Endodermal cell (in vitro differentiated cells): Measurements from ENCODE around the gene COA3. TPM values are rescaled to one million over a fixed set of nuclear protein-coding genes. Genes with fewer than 3 reads are reported as not detected.

Experiments
- DNase-seq: peaks from one replicate; pipeline ENCODE4 v3.0.0-alpha.2; 2017
- H3K27ac ChIP-seq: 2 replicates; pipeline ENCODE4 v1.5.1; 2013; ENCODE audit warnings: mild to moderate bottlenecking, low read depth, low read length, moderate library complexity
- H3K27me3 ChIP-seq: 2 replicates; pipeline ENCODE4 v1.6.1; 2013; ENCODE audit warnings: mild to moderate bottlenecking, low read length, moderate library complexity; ENCODE audit not compliant: insufficient read depth, control insufficient read depth, poor library complexity, severe bottlenecking
- H3K36me3 ChIP-seq: 2 replicates; pipeline ENCODE4 v1.7.0; 2013; ENCODE audit warnings: mild to moderate bottlenecking, low read length, moderate library complexity; ENCODE audit not compliant: control insufficient read depth, insufficient read depth
- H3K4me1 ChIP-seq: one replicate; pipeline ENCODE4 v1.7.0; 2013; ENCODE audit warnings: low read length; ENCODE audit not compliant: control insufficient read depth, insufficient read depth
- H3K4me3 ChIP-seq: 2 replicates; pipeline ENCODE4 v1.5.1; 2013; ENCODE audit warnings: mild to moderate bottlenecking, low read length, moderate library complexity
- H3K9ac ChIP-seq: 2 replicates; pipeline ENCODE4 v1.6.1; 2013; ENCODE audit warnings: mild to moderate bottlenecking, low read length, moderate library complexity; ENCODE audit not compliant: poor library complexity, severe bottlenecking; ENCODE audit errors: extremely low read depth
- H3K9me3 ChIP-seq: 2 replicates; pipeline ENCODE4 v1.6.1; 2013; ENCODE audit warnings: mild to moderate bottlenecking, low read length, moderate library complexity; ENCODE audit not compliant: control insufficient read depth
- H3K27ac Mint-ChIP-seq: 2 replicates; pipeline ENCODE4 v1.8.0; 2020; ENCODE audit warnings: mixed read lengths
- H3K27me3 Mint-ChIP-seq: 2 replicates; pipeline ENCODE4 v1.8.0; 2021; ENCODE audit warnings: mild to moderate bottlenecking, mixed read lengths; ENCODE audit not compliant: insufficient read depth
- H3K36me3 Mint-ChIP-seq: 2 replicates; pipeline ENCODE4 v1.8.0; 2020; ENCODE audit warnings: low read depth, mixed read lengths
- H3K4me1 Mint-ChIP-seq: 2 replicates; pipeline ENCODE4 v1.8.0; 2020; ENCODE audit warnings: mixed read lengths
- H3K4me3 Mint-ChIP-seq: 2 replicates; pipeline ENCODE4 v1.8.0; 2020; ENCODE audit warnings: mild to moderate bottlenecking, moderate library complexity, mixed read lengths
- H3K9me3 Mint-ChIP-seq: 2 replicates; pipeline ENCODE4 v1.8.0; 2020; ENCODE audit warnings: mild to moderate bottlenecking, mixed read lengths
- WGBS, 2 experiments: methylation state at CpG; one replicate each; pipeline versions ENCODE4 v1.1.5 to v1.1.7; 2013; ENCODE audit warnings: missing lambda C conversion rate in 2 of 2, mixed read lengths in 1 of 2; ENCODE audit not compliant: insufficient coverage in 1 of 2, insufficient read length in 1 of 2; 5-methylcytosine and 5-hydroxymethylcytosine counted together
- total RNA-seq, 2 donors: library from RNA; stranded (reverse); fragmentation: NEBNext Ultra II Directional in 1 of 2; extraction: Animal tissue kit (Norgen Biotek cat#: 25700) in 1 of 2; gene quantifications; 2 replicates in 1 of 2; 3 replicates in 1 of 2; pipeline ENCODE4 v1.2.1, GENCODE V29; 2021
- TF ChIP-seq, protein P1 (sequence below): fragments of 200-600 bp; sonication (generic); conservative IDR thresholded peaks from 2 replicates; pipeline ENCODE4 v1.5.0; 2021; ENCODE audit warnings: antibody characterized with exemption, mild to moderate bottlenecking

COA3 gene
- total RNA-seq, 2 donors from 2014 or later, result 64.6 to 67.8 TPM

GRCh38 chr17:42767512-42767911 lies 31.0 kb downstream of the COA3 start:
- no peaks in the 10 kb centered on the region for H3K9me3 Mint-ChIP-seq
- TF ChIP-seq, protein P1, sequence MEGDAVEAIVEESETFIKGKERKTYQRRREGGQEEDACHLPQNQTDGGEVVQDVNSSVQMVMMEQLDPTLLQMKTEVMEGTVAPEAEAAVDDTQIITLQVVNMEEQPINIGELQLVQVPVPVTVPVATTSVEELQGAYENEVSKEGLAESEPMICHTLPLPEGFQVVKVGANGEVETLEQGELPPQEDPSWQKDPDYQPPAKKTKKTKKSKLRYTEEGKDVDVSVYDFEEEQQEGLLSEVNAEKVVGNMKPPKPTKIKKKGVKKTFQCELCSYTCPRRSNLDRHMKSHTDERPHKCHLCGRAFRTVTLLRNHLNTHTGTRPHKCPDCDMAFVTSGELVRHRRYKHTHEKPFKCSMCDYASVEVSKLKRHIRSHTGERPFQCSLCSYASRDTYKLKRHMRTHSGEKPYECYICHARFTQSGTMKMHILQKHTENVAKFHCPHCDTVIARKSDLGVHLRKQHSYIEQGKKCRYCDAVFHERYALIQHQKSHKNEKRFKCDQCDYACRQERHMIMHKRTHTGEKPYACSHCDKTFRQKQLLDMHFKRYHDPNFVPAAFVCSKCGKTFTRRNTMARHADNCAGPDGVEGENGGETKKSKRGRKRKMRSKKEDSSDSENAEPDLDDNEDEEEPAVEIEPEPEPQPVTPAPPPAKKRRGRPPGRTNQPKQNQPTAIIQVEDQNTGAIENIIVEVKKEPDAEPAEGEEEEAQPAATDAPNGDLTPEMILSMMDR, result no peak
- peaks cover 21% of the 10 kb centered on the region for H3K27me3 Mint-ChIP-seq
- Histone ChIP-seq H3K36me3 (no peaks in the 10 kb centered on the region), H3K27me3 (peaks cover 13% of the 10 kb centered on the region), H3K9me3 (no peaks in the 10 kb centered on the region), H3K4me1 (peaks cover 4% of the 10 kb centered on the region), H3K4me3 (no peak overlapping the region), H3K9ac (no peak overlapping the region), H3K27ac (no peak overlapping the region)
- H3K4me3 Mint-ChIP-seq, result no peak overlapping the region
- H3K36me3 Mint-ChIP-seq, result no peaks in the 10 kb centered on the region
- DNase-seq, result no peak
- H3K4me1 Mint-ChIP-seq, result peaks cover 7% of the 10 kb centered on the region
- no peak overlapping the region for H3K27ac Mint-ChIP-seq

DNA sequence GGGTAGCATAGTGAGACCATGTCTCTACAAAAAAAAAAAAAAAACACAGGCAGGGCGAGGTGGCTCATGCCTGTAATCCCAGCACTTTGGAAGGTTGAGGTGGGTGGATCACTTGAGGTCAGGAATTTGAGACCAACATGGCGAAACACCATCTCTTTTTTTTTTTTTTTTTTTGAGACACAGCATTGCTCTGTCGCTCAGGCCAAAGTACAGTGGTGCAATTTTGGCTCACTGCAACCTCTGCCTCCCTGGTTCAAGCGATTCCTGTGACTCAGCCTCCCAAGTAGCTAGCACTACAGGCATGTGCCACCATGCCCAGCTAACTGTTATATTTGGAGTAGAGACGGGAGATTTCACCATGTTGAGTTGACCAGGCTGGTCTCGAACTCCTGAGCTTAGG lies 32.4 kb downstream of the COA3 start:
- DNase-seq, result no peak
- no peak overlapping the region for H3K4me3 ChIP-seq
- Mint-ChIP-seq H3K36me3 (no peaks in the 10 kb centered on the region), H3K9me3 (no peaks in the 10 kb centered on the region), H3K27ac (no peak overlapping the region), H3K4me3 (no peak overlapping the region), H3K4me1 (peaks cover 7% of the 10 kb centered on the region), H3K27me3 (peaks cover 35% of the 10 kb centered on the region)
- TF ChIP-seq, protein P1, result no peak
- H3K36me3 ChIP-seq, result no peaks in the 10 kb centered on the region
- H3K9ac ChIP-seq, result no peak overlapping the region
- no peaks in the 10 kb centered on the region for H3K9me3 ChIP-seq
- H3K4me1 ChIP-seq, result peaks cover 4% of the 10 kb centered on the region
- peaks cover 27% of the 10 kb centered on the region for H3K27me3 ChIP-seq
- no peak overlapping the region for H3K27ac ChIP-seq
- 84 to 96% methylated on average over 4 to 6 of the region's 6 CpGs for WGBS, 2 experiments

DNA sequence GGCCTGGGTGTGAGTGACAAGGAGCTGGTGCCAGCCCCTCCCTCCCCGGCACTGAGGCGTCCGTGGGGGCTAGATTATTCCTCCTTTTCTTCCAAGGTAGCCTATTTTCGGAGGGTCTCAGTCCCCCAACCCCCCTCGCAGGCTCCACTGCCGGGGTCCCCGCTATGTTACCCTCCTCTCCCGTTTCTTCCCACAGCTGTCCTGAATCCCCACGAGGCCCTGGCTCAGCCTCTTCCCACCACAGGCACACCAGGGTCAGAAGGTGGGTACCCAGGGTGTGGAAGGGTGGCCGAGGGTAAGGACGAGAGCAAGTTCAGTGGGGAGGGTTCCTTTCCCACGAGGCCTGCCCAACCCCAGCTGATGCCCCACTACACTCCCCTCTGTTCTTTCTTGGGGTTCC lies 36.9 kb downstream of the COA3 start:
- Mint-ChIP-seq H3K36me3 (no peaks in the 10 kb centered on the region), H3K27ac (no peak overlapping the region), H3K4me1 (peaks cover 7% of the 10 kb centered on the region), H3K9me3 (no peaks in the 10 kb centered on the region), H3K4me3 (peak overlapping the region; percentile 54), H3K27me3 (peaks cover 46% of the 10 kb centered on the region)
- Histone ChIP-seq H3K9me3 (no peaks in the 10 kb centered on the region), H3K4me1 (peaks cover 4% of the 10 kb centered on the region), H3K9ac (no peak overlapping the region), H3K4me3 (no peak overlapping the region), H3K27me3 (peaks cover 49% of the 10 kb centered on the region), H3K36me3 (no peaks in the 10 kb centered on the region), H3K27ac (no peak overlapping the region)
- peak; percentile 52 for DNase-seq
- TF ChIP-seq, protein P1, result no peak
- WGBS, 2 experiments, result 82 to 86% methylated on average over 6 to 12 of the region's 12 CpGs
